HEK293 (cell line): ENCODE data around the gene CLCN7.

Experiments used
- CTCF ChIA-PET: fragments of 350-600 bp; formaldehyde crosslinking; extraction: SDS; loops from one replicate; lab custom pipeline; 2021; ENCODE audit warnings: antibody characterized with exemption; lab: Yijun Ruan, JAX
- POLR2A ChIA-PET: fragments of 300-600 bp; formaldehyde crosslinking; extraction: SDS; loops from one replicate; lab custom pipeline; 2020; ENCODE audit warnings: antibody characterized with exemption, inconsistent platforms; lab: Yijun Ruan, JAX
- H3K27ac ChIP-seq: fragments of 200-500 bp; sonication (Bioruptor generic); 2 replicates; pipeline ENCODE4 v1.5.1; 2014; ENCODE audit warnings: low read depth, low read length, control low read depth, inconsistent platforms; ENCODE audit errors: extremely low read depth
- H3K36me3 ChIP-seq, 2 experiments: fragments of 200-500 bp in 1 of 2; sonication (Bioruptor generic) in 1 of 2; 1 replicate in 1 of 2; 2 replicates in 1 of 2; pipeline ENCODE4 v1.5.1; 2014 to 2017; ENCODE audit warnings: inconsistent platforms in 2 of 2, low read length in 2 of 2; ENCODE audit not compliant: control insufficient read depth in 2 of 2, insufficient read depth in 1 of 2
- H3K4me1 ChIP-seq: fragments of 200-500 bp; sonication (Bioruptor generic); 2 replicates; pipeline ENCODE4 v1.5.1; 2014; ENCODE audit warnings: mild to moderate bottlenecking, low read length, inconsistent platforms; ENCODE audit not compliant: control insufficient read depth, insufficient read depth
- H3K4me3 ChIP-seq: 2 replicates; pipeline ENCODE4 v1.5.1; 2011; ENCODE audit warnings: low read depth, mild to moderate bottlenecking, control low read depth, low read length, moderate library complexity
- H3K9me3 ChIP-seq: fragments of 200-500 bp; sonication (Bioruptor generic); 2 replicates; pipeline ENCODE4 v1.5.1; 2014; ENCODE audit warnings: low read depth, low read length, inconsistent platforms; ENCODE audit not compliant: control insufficient read depth, insufficient read depth
- GLI4 ChIP-seq: fragments of 450-650 bp; formaldehyde crosslinking; IDR thresholded peaks from 2 replicates; pipeline ENCODE4 v1.5.1; 2016; ENCODE audit warnings: missing biosample characterization, missing genetic modification characterization
- RBAK ChIP-seq: fragments of 450-650 bp; formaldehyde crosslinking; IDR thresholded peaks from 2 replicates; pipeline ENCODE4 v1.5.1; 2016; ENCODE audit warnings: missing biosample characterization, missing genetic modification characterization
- REPIN1 ChIP-seq: fragments of 450-650 bp; formaldehyde crosslinking; IDR thresholded peaks from 2 replicates; pipeline ENCODE4 v1.5.1; 2017; ENCODE audit warnings: missing biosample characterization, missing genetic modification characterization, low read depth
- ZBTB8A ChIP-seq: fragments of 450-650 bp; formaldehyde crosslinking; IDR thresholded peaks from 2 replicates; pipeline ENCODE4 v1.5.1; 2016; ENCODE audit warnings: missing biosample characterization, missing genetic modification characterization
- ZFHX2 ChIP-seq: fragments of 450-650 bp; formaldehyde crosslinking; conservative IDR thresholded peaks from 2 replicates; pipeline ENCODE4 v1.5.1; 2016; ENCODE audit warnings: missing biosample characterization, missing genetic modification characterization
- ZNF214 ChIP-seq: fragments of 450-650 bp; formaldehyde crosslinking; IDR thresholded peaks from 2 replicates; pipeline ENCODE4 v1.5.1; 2017; ENCODE audit warnings: missing biosample characterization, mild to moderate bottlenecking, missing genetic modification characterization, borderline replicate concordance
- ZNF24 ChIP-seq: fragments of 450-650 bp; formaldehyde crosslinking; IDR thresholded peaks from 2 replicates; pipeline ENCODE4 v1.5.1; 2016; ENCODE audit warnings: missing biosample characterization, missing genetic modification characterization
- ZNF341 ChIP-seq: fragments of 450-650 bp; formaldehyde crosslinking; IDR thresholded peaks from 2 replicates; pipeline ENCODE4; 2016; ENCODE audit warnings: low read depth, missing biosample characterization, missing genetic modification characterization
- ZNF391 ChIP-seq: fragments of 450-650 bp; formaldehyde crosslinking; IDR thresholded peaks from 2 replicates; pipeline ENCODE4 v1.5.1; 2016; ENCODE audit warnings: low read depth, missing biosample characterization, missing genetic modification characterization, borderline replicate concordance
- ZNF555 ChIP-seq: fragments of 450-650 bp; formaldehyde crosslinking; conservative IDR thresholded peaks from 2 replicates; pipeline ENCODE4 v1.5.1; 2017; ENCODE audit warnings: missing biosample characterization, mild to moderate bottlenecking, missing genetic modification characterization, inconsistent platforms
- ZNF658 ChIP-seq: fragments of 450-650 bp; formaldehyde crosslinking; IDR thresholded peaks from 2 replicates; pipeline ENCODE4; 2016; ENCODE audit warnings: missing biosample characterization, missing genetic modification characterization
- ZNF777 ChIP-seq: fragments of 450-650 bp; formaldehyde crosslinking; IDR thresholded peaks from 2 replicates; pipeline ENCODE4 v1.5.1; 2017; ENCODE audit warnings: missing biosample characterization, missing genetic modification characterization, borderline replicate concordance
- ZNF791 ChIP-seq: fragments of 450-650 bp; formaldehyde crosslinking; IDR thresholded peaks from 2 replicates; pipeline ENCODE4 v1.5.1; 2016; ENCODE audit warnings: missing biosample characterization, missing genetic modification characterization
- TF ChIP-seq, protein P1 (sequence below): fragments of 450-650 bp; formaldehyde crosslinking; conservative IDR thresholded peaks from 2 replicates; pipeline ENCODE4 v1.5.1; 2016; ENCODE audit warnings: low read depth, missing biosample characterization, missing genetic modification characterization
- TF ChIP-seq, protein P2 (sequence below): fragments of 450-650 bp; formaldehyde crosslinking; IDR thresholded peaks from 2 replicates; pipeline ENCODE4 v1.5.1; 2016; ENCODE audit warnings: missing biosample characterization, missing genetic modification characterization
- TF ChIP-seq, protein P3 (sequence below): fragments of 450-650 bp; formaldehyde crosslinking; IDR thresholded peaks from 2 replicates; pipeline ENCODE4 v1.5.1; 2016; ENCODE audit warnings: missing biosample characterization, missing genetic modification characterization
- TF ChIP-seq, protein P4 (sequence below): fragments of 450-650 bp; formaldehyde crosslinking; IDR thresholded peaks from 2 replicates; pipeline ENCODE4 v1.5.1; 2016; ENCODE audit warnings: missing biosample characterization, missing genetic modification characterization

The CLCN7 gene

DNA sequence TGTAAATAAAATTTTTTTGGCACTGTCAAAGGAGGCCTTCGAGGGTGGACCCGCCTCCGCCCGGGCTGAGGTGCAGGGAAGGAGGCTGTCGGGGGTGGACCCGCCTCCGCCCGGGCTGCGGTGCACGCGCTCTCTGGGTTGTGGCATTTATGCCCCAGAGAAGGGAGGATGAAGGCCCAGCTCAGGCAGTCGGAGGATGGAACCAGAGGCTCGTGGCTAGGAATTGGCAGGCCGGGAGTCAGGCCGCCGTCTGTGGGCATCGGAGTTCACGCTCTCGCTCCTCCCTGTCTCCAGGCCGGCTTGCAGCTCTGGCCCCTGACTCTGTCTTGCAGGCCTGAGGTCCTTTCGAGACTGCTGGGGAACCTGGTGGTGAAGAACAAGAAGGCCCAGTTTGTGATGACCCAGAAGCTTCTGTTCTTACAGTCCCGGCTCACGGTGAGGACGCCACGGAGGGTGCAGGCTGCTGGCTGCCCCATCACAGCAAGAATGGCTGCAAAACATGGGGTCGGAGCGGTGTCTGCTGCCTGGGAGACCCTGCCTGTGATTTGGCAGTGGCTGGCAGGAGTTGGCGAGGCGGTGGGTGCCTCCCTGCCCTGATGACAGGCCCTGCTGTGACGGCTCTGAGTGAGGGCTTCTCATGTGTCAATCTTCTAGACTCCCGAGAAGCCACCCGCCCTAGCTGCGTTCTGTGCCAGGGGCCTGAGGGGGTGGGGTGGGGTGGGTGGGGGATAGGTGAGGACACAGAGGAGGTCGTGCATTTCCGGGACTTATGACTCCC lies 24.3 kb upstream of the CLCN7 start (continued):
- TF ChIP-seq ZFHX2 (tag by site-specific recombination), result peak; percentile 43; the same call in 1 of the 2 replicates
- TF ChIP-seq, protein P1, sequence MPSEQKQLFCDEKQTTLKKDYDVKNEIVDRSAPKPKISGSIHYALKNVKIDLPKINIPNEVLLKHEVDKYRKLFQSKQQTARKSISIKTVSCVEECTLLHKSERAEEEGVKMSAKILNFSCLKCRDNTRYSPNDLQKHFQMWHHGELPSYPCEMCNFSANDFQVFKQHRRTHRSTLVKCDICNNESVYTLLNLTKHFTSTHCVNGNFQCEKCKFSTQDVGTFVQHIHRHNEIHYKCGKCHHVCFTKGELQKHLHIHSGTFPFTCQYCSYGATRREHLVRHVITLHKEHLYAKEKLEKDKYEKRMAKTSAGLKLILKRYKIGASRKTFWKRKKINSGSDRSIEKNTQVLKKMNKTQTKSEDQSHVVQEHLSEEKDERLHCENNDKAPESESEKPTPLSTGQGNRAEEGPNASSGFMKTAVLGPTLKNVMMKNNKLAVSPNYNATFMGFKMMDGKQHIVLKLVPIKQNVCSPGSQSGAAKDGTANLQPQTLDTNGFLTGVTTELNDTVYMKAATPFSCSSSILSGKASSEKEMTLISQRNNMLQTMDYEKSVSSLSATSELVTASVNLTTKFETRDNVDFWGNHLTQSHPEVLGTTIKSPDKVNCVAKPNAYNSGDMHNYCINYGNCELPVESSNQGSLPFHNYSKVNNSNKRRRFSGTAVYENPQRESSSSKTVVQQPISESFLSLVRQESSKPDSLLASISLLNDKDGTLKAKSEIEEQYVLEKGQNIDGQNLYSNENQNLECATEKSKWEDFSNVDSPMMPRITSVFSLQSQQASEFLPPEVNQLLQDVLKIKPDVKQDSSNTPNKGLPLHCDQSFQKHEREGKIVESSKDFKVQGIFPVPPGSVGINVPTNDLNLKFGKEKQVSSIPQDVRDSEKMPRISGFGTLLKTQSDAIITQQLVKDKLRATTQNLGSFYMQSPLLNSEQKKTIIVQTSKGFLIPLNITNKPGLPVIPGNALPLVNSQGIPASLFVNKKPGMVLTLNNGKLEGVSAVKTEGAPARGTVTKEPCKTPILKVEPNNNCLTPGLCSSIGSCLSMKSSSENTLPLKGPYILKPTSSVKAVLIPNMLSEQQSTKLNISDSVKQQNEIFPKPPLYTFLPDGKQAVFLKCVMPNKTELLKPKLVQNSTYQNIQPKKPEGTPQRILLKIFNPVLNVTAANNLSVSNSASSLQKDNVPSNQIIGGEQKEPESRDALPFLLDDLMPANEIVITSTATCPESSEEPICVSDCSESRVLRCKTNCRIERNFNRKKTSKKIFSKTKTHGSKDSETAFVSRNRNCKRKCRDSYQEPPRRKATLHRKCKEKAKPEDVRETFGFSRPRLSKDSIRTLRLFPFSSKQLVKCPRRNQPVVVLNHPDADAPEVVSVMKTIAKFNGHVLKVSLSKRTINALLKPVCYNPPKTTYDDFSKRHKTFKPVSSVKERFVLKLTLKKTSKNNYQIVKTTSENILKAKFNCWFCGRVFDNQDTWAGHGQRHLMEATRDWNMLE (tag by site-specific recombination), result no peak
- TF ChIP-seq, all 188 proteins: peak for 3

DNA sequence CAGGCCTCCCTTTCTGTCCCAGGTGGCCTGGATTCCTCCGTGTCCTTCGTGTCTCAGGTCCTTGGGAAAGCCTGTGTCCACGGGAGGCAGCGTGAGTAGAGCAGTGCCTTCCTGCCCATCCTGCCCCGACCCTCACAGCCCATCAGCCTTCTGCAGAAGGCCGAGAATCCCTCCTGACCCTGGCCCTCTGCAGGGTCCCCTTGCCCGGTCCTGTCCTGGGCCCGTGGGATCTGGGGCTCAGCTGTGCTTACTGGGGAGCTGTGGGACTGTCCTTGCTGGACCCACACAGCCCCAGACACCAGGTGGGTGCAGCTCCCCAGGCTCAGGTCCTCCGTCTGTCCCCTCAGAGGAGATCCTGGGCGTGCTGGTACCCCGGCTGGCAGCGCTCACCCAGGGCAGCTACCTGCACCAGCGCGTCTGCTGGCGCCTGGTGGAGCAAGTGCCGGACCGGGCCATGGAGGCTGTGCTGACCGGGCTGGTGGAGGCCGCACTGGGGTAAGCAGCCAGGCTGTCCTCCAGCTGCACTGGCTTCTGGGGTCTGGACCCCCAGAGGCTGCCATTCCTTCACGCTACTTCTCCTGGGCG lies 22.3 kb upstream of the CLCN7 start:
- Histone ChIP-seq H3K4me3 (no peak overlapping the region), H3K27ac (no peak overlapping the region), H3K36me3 (peaks cover 7 to 77% of the 10 kb centered on the region in 2 experiments; a peak in 2 of 3 replicates), H3K9me3 (no peaks in the 10 kb centered on the region), H3K4me1 (0 out of 2 replicates have a peak, but pooled peaks cover 2% of the 10 kb centered on the region)
- CTCF ChIA-PET, result no interaction called here
- POLR2A ChIA-PET, result interaction anchor here (0.6 kb wide), 1 partner anchor 398 kb away, joined by 8 read pairs; no protein-coding TSS in a partner anchor
- TF ChIP-seq ZBTB8A, result no peak
- TF ChIP-seq REPIN1 (tag by site-specific recombination), result no peak
- TF ChIP-seq, protein P2, sequence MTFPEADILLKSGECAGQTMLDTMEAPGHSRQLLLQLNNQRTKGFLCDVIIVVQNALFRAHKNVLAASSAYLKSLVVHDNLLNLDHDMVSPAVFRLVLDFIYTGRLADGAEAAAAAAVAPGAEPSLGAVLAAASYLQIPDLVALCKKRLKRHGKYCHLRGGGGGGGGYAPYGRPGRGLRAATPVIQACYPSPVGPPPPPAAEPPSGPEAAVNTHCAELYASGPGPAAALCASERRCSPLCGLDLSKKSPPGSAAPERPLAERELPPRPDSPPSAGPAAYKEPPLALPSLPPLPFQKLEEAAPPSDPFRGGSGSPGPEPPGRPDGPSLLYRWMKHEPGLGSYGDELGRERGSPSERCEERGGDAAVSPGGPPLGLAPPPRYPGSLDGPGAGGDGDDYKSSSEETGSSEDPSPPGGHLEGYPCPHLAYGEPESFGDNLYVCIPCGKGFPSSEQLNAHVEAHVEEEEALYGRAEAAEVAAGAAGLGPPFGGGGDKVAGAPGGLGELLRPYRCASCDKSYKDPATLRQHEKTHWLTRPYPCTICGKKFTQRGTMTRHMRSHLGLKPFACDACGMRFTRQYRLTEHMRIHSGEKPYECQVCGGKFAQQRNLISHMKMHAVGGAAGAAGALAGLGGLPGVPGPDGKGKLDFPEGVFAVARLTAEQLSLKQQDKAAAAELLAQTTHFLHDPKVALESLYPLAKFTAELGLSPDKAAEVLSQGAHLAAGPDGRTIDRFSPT (tag by site-specific recombination), result no peak
- no peak for TF ChIP-seq RBAK (tag by site-specific recombination)

DNA sequence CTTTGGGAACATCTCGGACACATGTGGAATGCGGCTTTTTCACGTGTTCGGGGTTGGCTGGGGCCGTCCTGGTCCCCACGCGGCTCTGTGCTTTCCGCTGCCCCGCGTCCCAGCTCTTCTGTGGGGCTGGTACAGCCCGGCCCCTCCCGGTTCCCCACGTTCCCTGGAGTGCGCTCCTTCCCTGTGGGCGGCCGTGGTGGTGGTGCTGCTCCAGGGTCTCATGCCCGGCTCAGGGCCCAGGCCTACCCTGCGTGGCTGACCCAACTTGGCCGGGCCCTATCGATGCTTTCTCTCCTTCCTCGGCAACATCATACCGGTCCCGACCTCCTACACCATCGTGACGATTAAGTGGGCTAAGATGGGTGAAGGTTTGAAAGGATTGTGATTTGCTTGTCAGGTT lies 21.6 kb upstream of the CLCN7 start:
- H3K36me3 ChIP-seq, result peaks cover 7 to 71% of the 10 kb centered on the region in 2 experiments; a peak in 2 of 3 replicates
- CTCF ChIA-PET, result no interaction called here

DNA sequence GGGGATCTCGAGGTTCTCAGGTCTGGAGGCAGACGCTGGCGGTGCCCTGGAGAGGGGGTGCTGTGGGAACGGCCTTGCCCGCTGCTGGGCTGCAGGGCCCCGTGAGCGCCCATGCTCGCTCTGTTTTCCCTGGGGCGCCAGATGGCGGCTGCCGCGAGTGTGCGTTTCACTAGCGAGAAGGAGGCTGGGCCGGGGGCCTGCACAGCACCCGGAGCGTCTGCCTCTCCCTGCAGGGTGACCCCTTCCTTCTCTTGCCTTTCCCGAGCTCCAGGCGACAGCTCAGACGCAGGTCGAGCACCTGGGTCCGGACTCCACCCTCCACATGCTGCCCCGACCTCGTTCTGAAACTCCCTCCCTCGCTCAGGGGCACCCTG lies 21.0 kb upstream of the CLCN7 start:
- ChIA-PET POLR2A (no interaction called here), CTCF (no interaction called here)
- no peak overlapping the region for H3K27ac ChIP-seq
- TF ChIP-seq ZNF391 (tag by site-specific recombination) (no peak), ZFHX2 (tag by site-specific recombination) (no peak), ZNF658 (tag by site-specific recombination) (no peak), ZNF341 (tag by site-specific recombination) (no peak), ZNF214 (tag by site-specific recombination) (no peak), ZNF777 (tag by site-specific recombination) (no peak), GLI4 (tag by site-specific recombination) (no peak), ZNF24 (tag by site-specific recombination) (no peak)
- TF ChIP-seq, protein P3, sequence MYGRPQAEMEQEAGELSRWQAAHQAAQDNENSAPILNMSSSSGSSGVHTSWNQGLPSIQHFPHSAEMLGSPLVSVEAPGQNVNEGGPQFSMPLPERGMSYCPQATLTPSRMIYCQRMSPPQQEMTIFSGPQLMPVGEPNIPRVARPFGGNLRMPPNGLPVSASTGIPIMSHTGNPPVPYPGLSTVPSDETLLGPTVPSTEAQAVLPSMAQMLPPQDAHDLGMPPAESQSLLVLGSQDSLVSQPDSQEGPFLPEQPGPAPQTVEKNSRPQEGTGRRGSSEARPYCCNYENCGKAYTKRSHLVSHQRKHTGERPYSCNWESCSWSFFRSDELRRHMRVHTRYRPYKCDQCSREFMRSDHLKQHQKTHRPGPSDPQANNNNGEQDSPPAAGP (tag by site-specific recombination), result no peak
- TF ChIP-seq, protein P4, sequence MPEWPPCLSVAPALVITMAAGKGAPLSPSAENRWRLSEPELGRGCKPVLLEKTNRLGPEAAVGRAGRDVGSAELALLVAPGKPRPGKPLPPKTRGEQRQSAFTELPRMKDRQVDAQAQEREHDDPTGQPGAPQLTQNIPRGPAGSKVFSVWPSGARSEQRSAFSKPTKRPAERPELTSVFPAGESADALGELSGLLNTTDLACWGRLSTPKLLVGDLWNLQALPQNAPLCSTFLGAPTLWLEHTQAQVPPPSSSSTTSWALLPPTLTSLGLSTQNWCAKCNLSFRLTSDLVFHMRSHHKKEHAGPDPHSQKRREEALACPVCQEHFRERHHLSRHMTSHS (tag by site-specific recombination), result no peak

More for the DNA sequence above, 21.6 kb upstream of the CLCN7 start:
- Histone ChIP-seq H3K27ac (no peak overlapping the region), H3K4me1 (0 out of 2 replicates have a peak, but pooled peaks cover 2% of the 10 kb centered on the region), H3K9me3 (no peaks in the 10 kb centered on the region), H3K4me3 (no peak overlapping the region)
- no peak for TF ChIP-seq ZNF24 (tag by site-specific recombination)
- TF ChIP-seq ZNF555, result no peak
- TF ChIP-seq ZNF791, result no peak
- POLR2A ChIA-PET, result interaction anchor here (0.6 kb wide), 1 partner anchor 397 kb away, joined by 8 read pairs; no protein-coding TSS in a partner anchor

More for the DNA sequence above, 21.0 kb upstream of the CLCN7 start:
- H3K4me3 ChIP-seq, result no peak overlapping the region
- no peaks in the 10 kb centered on the region for H3K9me3 ChIP-seq
- 0 out of 2 replicates have a peak, but pooled peaks cover 2% of the 10 kb centered on the region for H3K4me1 ChIP-seq
- H3K36me3 ChIP-seq, result peaks cover 7 to 65% of the 10 kb centered on the region in 2 experiments; a peak in 2 of 3 replicates
